Endothelial cell of umbilical vein (primary cell): ENCODE results near the gene ITGA11. TPM values are rescaled to one million over a fixed set of nuclear protein-coding genes. Genes with fewer than 3 reads are reported as not detected.

Experiments
- BruUV-seq: library from RNA; stranded (reverse); fragments of 400-500 nt; replicated peaks from 2 replicates; lab custom pipeline; 2021; lab: Mats Ljungman, UMichigan
- CTCF ChIA-PET: fragments of 300-600, 350-600 bp; sonication (Branson Sonifier 250); formaldehyde crosslinking; loops from one replicate; lab custom pipeline; 2021; ENCODE audit warnings: antibody characterized with exemption, inconsistent platforms; lab: Charles Lee
- POLR2A ChIA-PET: fragments of 300-600, 350-600 bp; sonication (Branson Sonifier 250); formaldehyde crosslinking; loops from one replicate; lab custom pipeline; 2021; ENCODE audit warnings: antibody characterized with exemption, inconsistent platforms; lab: Charles Lee
- DNase-seq: peaks from one replicate; pipeline ENCODE4 v3.0.0-alpha.2; 2011; ENCODE audit warnings: low read depth, low spot score
- FAIRE-seq: peaks from 2 replicates; lab custom pipeline; 2011; peaks lifted over from hg19 to GRCh38; lab: Jason Lieb, UNC
- H2AFZ ChIP-seq: 2 replicates; pipeline ENCODE4 v1.6.0; 2012; ENCODE audit warnings: low read depth, low read length, control low read depth, inconsistent platforms
- H3K27ac ChIP-seq: 2 replicates; pipeline ENCODE4 v1.5.1; 2011; ENCODE audit warnings: low read depth, mild to moderate bottlenecking, control low read depth, low read length, moderate library complexity; ENCODE audit not compliant: insufficient read depth
- H3K27me3 ChIP-seq, 2 experiments: 2 replicates each; pipeline versions ENCODE4 v1.6.0 to v1.6.1; 2011; ENCODE audit warnings: low read length in 2 of 2, mixed read lengths in 1 of 2; ENCODE audit not compliant: control insufficient read depth in 2 of 2, insufficient read depth in 2 of 2
- H3K36me3 ChIP-seq, 2 experiments: 2 replicates in 1 of 2; 3 replicates in 1 of 2; pipeline ENCODE4 v1.5.1; 2011; ENCODE audit warnings: low read length in 2 of 2, mild to moderate bottlenecking in 1 of 2, moderate library complexity in 1 of 2; ENCODE audit not compliant: control insufficient read depth in 2 of 2, insufficient read depth in 2 of 2; ENCODE audit errors: extremely low read depth in 1 of 2
- H3K4me1 ChIP-seq: 3 replicates; pipeline ENCODE4 v1.5.1; 2011; ENCODE audit warnings: mild to moderate bottlenecking, low read length; ENCODE audit not compliant: control insufficient read depth, insufficient read depth; ENCODE audit errors: extremely low read depth
- H3K4me2 ChIP-seq: 2 replicates; pipeline ENCODE4 v1.6.1; 2011; ENCODE audit warnings: low read length, control low read depth, mixed read lengths; ENCODE audit not compliant: insufficient read depth
- H3K4me3 ChIP-seq, 3 experiments: fragments of 200-600 bp in 1 of 3; sonication (generic), shearing (Covaris generic) in 1 of 3; replicated peaks in 1 of 3; 2 replicates each; pipeline ENCODE4 v1.5.1; 2011 to 2016; ENCODE audit warnings: control low read depth in 3 of 3, low read length in 3 of 3, mild to moderate bottlenecking in 2 of 3, inconsistent platforms in 1 of 3, low read depth in 1 of 3, moderate library complexity in 1 of 3; ENCODE audit not compliant: insufficient read depth in 1 of 3
- H3K79me2 ChIP-seq: 2 replicates; pipeline ENCODE4 v1.6.0; 2012; ENCODE audit warnings: low read length, inconsistent platforms; ENCODE audit not compliant: control insufficient read depth, insufficient read depth
- H3K9ac ChIP-seq: replicated peaks from 2 replicates; pipeline ENCODE3; 2011; ENCODE audit warnings: low read length, control low read depth; ENCODE audit not compliant: insufficient read depth; ENCODE audit errors: extremely low read depth
- H3K9me1 ChIP-seq: replicated peaks from 3 replicates; pipeline ENCODE4 v1.6.0; 2011; ENCODE audit warnings: mild to moderate bottlenecking, low read length; ENCODE audit not compliant: control insufficient read depth, insufficient read depth; ENCODE audit errors: extremely low read depth
- H3K9me3 ChIP-seq: replicated peaks from 2 replicates; pipeline ENCODE4 v1.5.1; 2012; ENCODE audit warnings: low read length, inconsistent platforms; ENCODE audit not compliant: control insufficient read depth, insufficient read depth
- H4K20me1 ChIP-seq: replicated peaks from 2 replicates; pipeline ENCODE3; 2011; ENCODE audit warnings: mild to moderate bottlenecking, low read length; ENCODE audit not compliant: control insufficient read depth, insufficient read depth; ENCODE audit errors: extremely low read depth
- CTCF ChIP-seq, 2 donors: IDR thresholded peaks; 1 replicate in 1 of 2; 2 replicates in 1 of 2; pipeline ENCODE4 v1.5.1; 2011; ENCODE audit warnings: low read length in 2 of 2, mild to moderate bottlenecking in 2 of 2, moderate library complexity in 2 of 2, control low read depth in 1 of 2, inconsistent platforms in 1 of 2, low read depth in 1 of 2; ENCODE audit not compliant: insufficient read depth in 1 of 2; ENCODE audit errors: extremely low read depth in 1 of 2
- FOS ChIP-seq: IDR thresholded peaks from 2 replicates; pipeline ENCODE4 v1.6.1; 2011; ENCODE audit warnings: mild to moderate bottlenecking, low read length, moderate library complexity, borderline replicate concordance; ENCODE audit not compliant: insufficient read depth
- GATA2 ChIP-seq: IDR thresholded peaks from 2 replicates; pipeline ENCODE4 v1.7.0; 2011; ENCODE audit warnings: low read depth, mild to moderate bottlenecking, moderate library complexity, mixed read lengths, low read length; ENCODE audit not compliant: insufficient read length, insufficient read depth
- JUN ChIP-seq: IDR thresholded peaks from 2 replicates; pipeline ENCODE4 v1.6.1; 2011; ENCODE audit warnings: borderline replicate concordance, low read depth; ENCODE audit not compliant: insufficient read length, insufficient read depth
- MAX ChIP-seq: IDR thresholded peaks from 2 replicates; pipeline ENCODE4 v1.6.1; 2011; ENCODE audit not compliant: insufficient read depth, insufficient read length
- MYC ChIP-seq: IDR thresholded peaks from one replicate; pipeline ENCODE4 v1.6.1; 2011; ENCODE audit warnings: mild to moderate bottlenecking, low read depth, low read length
- POLR2A ChIP-seq: IDR thresholded peaks from 2 replicates; pipeline ENCODE4 v1.6.1; 2012; ENCODE audit warnings: low read depth, mild to moderate bottlenecking, control low read depth, low read length
- POLR2AphosphoS5 ChIP-seq: IDR thresholded peaks from 2 replicates; pipeline ENCODE4 v1.6.1; 2012; ENCODE audit warnings: low read depth, mild to moderate bottlenecking, control low read depth, low read length, moderate library complexity; ENCODE audit not compliant: insufficient read depth
- dilution Hi-C: fragments of 300-500 bp; cut with MboI; formaldehyde crosslinking; loops from one replicate; pipeline ENCODE4 v1.15.0; 2019; ENCODE audit warnings: low sequenced_read_pairs; ENCODE audit not compliant: extremely low pct_ligation_motif_present
- intact Hi-C: fragments of 100-400 bp; cut with micrococcal nuclease; formaldehyde crosslinking; loops from one replicate; pipeline ENCODE4 v1.10.0; 2022
- polyA plus RNA-seq, 4 experiments: library from polyadenylated mRNA; depleted of rRNA in 3 of 4; stranded (reverse) in 3 of 4; unstranded in 1 of 4; fragments of >200 nt; gene quantifications; 2 replicates each; pipeline versions ENCODE4 v1.2.1 to v1.2.3, GENCODE V29; 2011 to 2012; ENCODE audit warnings: missing spikeins in 1 of 4
- total RNA-seq: library from RNA; stranded (reverse); gene quantifications from 2 replicates; pipeline ENCODE4 v1.2.3, GENCODE V29; 2021

ITGA11 gene
- total and polyA plus RNA-seq, 2 donors (not counting 3 experiments of a cell fraction or from before 2014, with no cell fraction given), result 0.18 to 1.0 TPM

- no peak for TF ChIP-seq GATA2
- peak; percentile 26 for TF ChIP-seq JUN
- intact Hi-C loops (no loop called here), dilution Hi-C loops (no loop called here)
- H3K36me3 ChIP-seq, result no peaks in the 10 kb centered on the region
- no peaks in the 10 kb centered on the region for H3K79me2 ChIP-seq
- no peaks in the 10 kb centered on the region for H4K20me1 ChIP-seq
- H3K4me3 ChIP-seq, result no peak overlapping the region
- POLR2A ChIA-PET, result no interaction called here
- peak; percentile 79 for FAIRE-seq
- peak; percentile 75 for DNase-seq
- peak overlapping the region; percentile 0 for H3K27ac ChIP-seq
- H3K9me1 ChIP-seq, result no peaks in the 10 kb centered on the region
- H3K4me1 ChIP-seq, result peaks cover 10% of the 10 kb centered on the region
- H2AFZ ChIP-seq, result no peak overlapping the region
- no TSS peak for BruUV-seq
- H3K4me2 ChIP-seq, result no peak overlapping the region
- H3K9me3 ChIP-seq, result no peaks in the 10 kb centered on the region
- CTCF ChIA-PET, result interaction anchor here (0.7 to 4.3 kb wide), 5 partner anchors 18 to 43 kb away, joined by 3 to 17 read pairs (median 4); no protein-coding TSS in a partner anchor
- no peak overlapping the region for H3K9ac ChIP-seq
- no peaks in the 10 kb centered on the region for H3K27me3 ChIP-seq
Measured at GRCh38 chr15:68347392-68347791, 84.6 kb downstream of the ITGA11 start.

GRCh38 chr15:68346979-68347378 is 85.0 kb downstream of the ITGA11 start:
- FAIRE-seq, result no peak
- no peak overlapping the region for H3K4me2 ChIP-seq

More at GRCh38 chr15:68346979-68347378, 85.0 kb downstream of the ITGA11 start:
- Histone ChIP-seq H3K27me3 (no peaks in the 10 kb centered on the region), H3K79me2 (no peaks in the 10 kb centered on the region), H3K9ac (no peak overlapping the region), H3K27ac (peak overlapping the region; percentile 0), H3K4me3 (no peak overlapping the region), H3K9me1 (no peaks in the 10 kb centered on the region), H3K36me3 (no peaks in the 10 kb centered on the region), H4K20me1 (no peaks in the 10 kb centered on the region), H2AFZ (no peak overlapping the region), H3K9me3 (no peaks in the 10 kb centered on the region), H3K4me1 (peaks cover 10% of the 10 kb centered on the region)
- intact Hi-C loops (no loop called here), dilution Hi-C loops (no loop called here)
- POLR2A ChIA-PET, result no interaction called here
- TF ChIP-seq JUN (no peak), POLR2A (no peak), MAX (no peak), MYC (no peak), POLR2AphosphoS5 (no peak), FOS (no peak), CTCF (IDR thresholded peaks at IDR 0.05; ENCODE audit: extremely low read depth in 1 of 2, insufficient read depth in 1 of 2, low read depth in 1 of 2, low read length in 2 of 2) (no peak), GATA2 (no peak)
- CTCF ChIA-PET, result interaction anchor here (0.7 to 4.3 kb wide), 4 partner anchors 19 to 43 kb away, joined by 3 to 17 read pairs (median 4); no protein-coding TSS in a partner anchor
- DNase-seq, result no peak
- BruUV-seq, result no TSS peak
